PC-9 (cell line): ENCODE results near the gene KIF26A. TPM values are rescaled to one million over a fixed set of nuclear protein-coding genes. Genes with fewer than 3 reads are reported as not detected.

Experiments used
- BruUV-seq: library from RNA; stranded (reverse); fragments of 400-500 nt; replicated peaks from 2 replicates; lab custom pipeline; 2021; lab: Mats Ljungman, UMichigan
- CTCF ChIA-PET: fragments of 300-600 bp; sonication (Branson Sonifier 250); formaldehyde crosslinking; loops from one replicate; lab custom pipeline; 2022; ENCODE audit warnings: antibody characterized with exemption; lab: Charles Lee
- POLR2A ChIA-PET: fragments of 300-600 bp; sonication (Branson Sonifier 250); formaldehyde crosslinking; loops from one replicate; lab custom pipeline; 2022; ENCODE audit warnings: antibody characterized with exemption; ENCODE audit not compliant: unreplicated experiment; lab: Charles Lee
- DNase-seq, 2 experiments: peaks; one replicate each; pipeline versions ENCODE4 v3.0.0 to v3.0.0-alpha.2; 2015 to 2022; ENCODE audit warnings: mixed read lengths in 1 of 2
- H2AFZ ChIP-seq: fragments of 200-600 bp; sonication (generic); 2 replicates; pipeline ENCODE4 v1.8.1; 2017; ENCODE audit warnings: antibody characterized with exemption
- H3F3A ChIP-seq: fragments of 200-600 bp; sonication (generic); 2 replicates; pipeline ENCODE4 v1.8.1; 2017; ENCODE audit warnings: antibody characterized with exemption, mild to moderate bottlenecking, low read depth; ENCODE audit not compliant: insufficient read depth
- H3K27ac ChIP-seq: fragments of 200-600 bp; sonication (generic); 2 replicates; pipeline ENCODE4 v1.6.1; 2016; ENCODE audit warnings: mixed run types
- H3K27me3 ChIP-seq: fragments of 200-600 bp; sonication (generic); 2 replicates; pipeline ENCODE4 v1.6.1; 2016; ENCODE audit warnings: low read depth, mixed run types; ENCODE audit not compliant: insufficient read depth
- H3K36me3 ChIP-seq: fragments of 200-600 bp; sonication (generic); 2 replicates; pipeline ENCODE4 v1.6.1; 2016; ENCODE audit warnings: low read depth, mixed run types
- H3K4me1 ChIP-seq: fragments of 200-600 bp; sonication (generic); replicated peaks from 2 replicates; pipeline ENCODE4 v1.6.1; 2016; ENCODE audit warnings: mixed run types; ENCODE audit not compliant: insufficient read depth
- H3K4me2 ChIP-seq: fragments of 200-600 bp; sonication (generic); 2 replicates; pipeline ENCODE4 v1.6.1; 2017; ENCODE audit warnings: mixed run types
- H3K4me3 ChIP-seq: fragments of 200-600 bp; sonication (generic); 2 replicates; pipeline ENCODE4 v1.6.1; 2016; ENCODE audit warnings: mixed run types
- H3K79me2 ChIP-seq: fragments of 200-600 bp; sonication (generic); 2 replicates; pipeline ENCODE4 v1.6.1; 2017; ENCODE audit warnings: low read depth, mixed run types
- H3K9me2 ChIP-seq: fragments of 200-600 bp; sonication (generic); 2 replicates; pipeline ENCODE4 v1.8.1; 2017; ENCODE audit warnings: mild to moderate bottlenecking; ENCODE audit not compliant: insufficient read depth
- H3K9me3 ChIP-seq: fragments of 200-600 bp; sonication (generic); 2 replicates; pipeline ENCODE4 v1.8.1; 2016; ENCODE audit warnings: low read depth; ENCODE audit not compliant: insufficient read depth
- H4K20me1 ChIP-seq: fragments of 200-600 bp; sonication (generic); 2 replicates; pipeline ENCODE4 v1.8.1; 2017; ENCODE audit not compliant: insufficient read depth
- EZH2 ChIP-seq: fragments of 200-600 bp; sonication (generic); IDR thresholded peaks from 2 replicates; pipeline ENCODE4 v1.8.0; 2017; ENCODE audit warnings: antibody characterized with exemption, low read depth
- intact Hi-C: fragments of 100-400 bp; cut with micrococcal nuclease; formaldehyde crosslinking; loops from one replicate; pipeline ENCODE4 v1.10.0; 2022; ENCODE audit not compliant: unreplicated experiment
- total RNA-seq: library from RNA; stranded (reverse); gene quantifications from 2 replicates; pipeline ENCODE4 v1.2.3, GENCODE V29; 2021
- TF ChIP-seq, protein P1 (sequence below): fragments of 200-600 bp; sonication (generic); conservative IDR thresholded peaks from 2 replicates; pipeline ENCODE4 v1.6.1; 2017; ENCODE audit warnings: mixed run types, antibody characterized with exemption, mild to moderate bottlenecking, moderate library complexity

The KIF26A gene
- total RNA-seq, 1 experiment from 2014 or later: 0.17 TPM

DNA sequence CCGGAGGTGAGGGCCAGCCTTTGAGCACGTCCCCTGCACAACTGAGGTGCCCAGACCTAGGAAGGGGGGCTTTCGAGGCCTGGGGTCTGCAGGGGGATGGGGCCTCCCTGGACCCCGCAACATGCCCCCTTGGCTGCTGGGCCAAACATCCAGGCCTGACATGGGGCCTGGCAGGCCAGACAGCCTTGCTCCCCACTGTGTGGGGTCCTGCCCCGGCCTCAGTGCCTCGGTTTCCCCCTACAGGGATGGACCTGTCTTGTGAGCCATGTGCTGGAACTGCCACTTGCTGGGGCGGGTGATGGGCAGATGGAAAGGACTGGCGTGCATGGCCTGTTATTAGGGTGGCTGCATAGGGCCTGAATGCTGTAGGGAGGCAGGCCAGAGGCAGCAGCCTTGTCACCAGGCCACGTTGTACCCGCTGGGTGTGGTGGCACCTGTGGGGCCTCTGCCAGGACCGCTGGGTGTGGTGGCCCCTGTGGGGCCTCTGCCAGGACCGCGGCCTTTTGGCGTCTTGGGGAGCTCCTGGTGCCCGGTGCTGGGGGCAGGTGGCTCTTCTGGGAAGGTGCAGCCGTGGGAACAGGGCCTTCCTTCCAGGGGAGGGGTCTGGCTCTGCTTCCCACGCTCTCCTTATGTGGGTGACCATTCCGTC lies 32.4 kb upstream of the KIF26A start:
- Histone ChIP-seq H3K36me3 (no peaks in the 10 kb centered on the region), H3F3A (no peaks in the 10 kb centered on the region), H3K4me3 (no peak overlapping the region), H2AFZ (no peak overlapping the region), H4K20me1 (no peaks in the 10 kb centered on the region), H3K9me3 (no peaks in the 10 kb centered on the region), H3K27me3 (no peaks in the 10 kb centered on the region), H3K4me1 (peaks cover 12% of the 10 kb centered on the region; the same call in 1 of the 2 replicates), H3K9me2 (no peaks in the 10 kb centered on the region), H3K27ac (no peak overlapping the region), H3K4me2 (no peak overlapping the region), H3K79me2 (no peaks in the 10 kb centered on the region)
- POLR2A ChIA-PET: no interaction called here
- intact Hi-C loops: no loop called here
- BruUV-seq: no TSS peak
- CTCF ChIA-PET: no interaction called here
- DNase-seq: no peak
- TF ChIP-seq, protein P1, sequence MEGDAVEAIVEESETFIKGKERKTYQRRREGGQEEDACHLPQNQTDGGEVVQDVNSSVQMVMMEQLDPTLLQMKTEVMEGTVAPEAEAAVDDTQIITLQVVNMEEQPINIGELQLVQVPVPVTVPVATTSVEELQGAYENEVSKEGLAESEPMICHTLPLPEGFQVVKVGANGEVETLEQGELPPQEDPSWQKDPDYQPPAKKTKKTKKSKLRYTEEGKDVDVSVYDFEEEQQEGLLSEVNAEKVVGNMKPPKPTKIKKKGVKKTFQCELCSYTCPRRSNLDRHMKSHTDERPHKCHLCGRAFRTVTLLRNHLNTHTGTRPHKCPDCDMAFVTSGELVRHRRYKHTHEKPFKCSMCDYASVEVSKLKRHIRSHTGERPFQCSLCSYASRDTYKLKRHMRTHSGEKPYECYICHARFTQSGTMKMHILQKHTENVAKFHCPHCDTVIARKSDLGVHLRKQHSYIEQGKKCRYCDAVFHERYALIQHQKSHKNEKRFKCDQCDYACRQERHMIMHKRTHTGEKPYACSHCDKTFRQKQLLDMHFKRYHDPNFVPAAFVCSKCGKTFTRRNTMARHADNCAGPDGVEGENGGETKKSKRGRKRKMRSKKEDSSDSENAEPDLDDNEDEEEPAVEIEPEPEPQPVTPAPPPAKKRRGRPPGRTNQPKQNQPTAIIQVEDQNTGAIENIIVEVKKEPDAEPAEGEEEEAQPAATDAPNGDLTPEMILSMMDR: no peak
- no peak for TF ChIP-seq EZH2

DNA sequence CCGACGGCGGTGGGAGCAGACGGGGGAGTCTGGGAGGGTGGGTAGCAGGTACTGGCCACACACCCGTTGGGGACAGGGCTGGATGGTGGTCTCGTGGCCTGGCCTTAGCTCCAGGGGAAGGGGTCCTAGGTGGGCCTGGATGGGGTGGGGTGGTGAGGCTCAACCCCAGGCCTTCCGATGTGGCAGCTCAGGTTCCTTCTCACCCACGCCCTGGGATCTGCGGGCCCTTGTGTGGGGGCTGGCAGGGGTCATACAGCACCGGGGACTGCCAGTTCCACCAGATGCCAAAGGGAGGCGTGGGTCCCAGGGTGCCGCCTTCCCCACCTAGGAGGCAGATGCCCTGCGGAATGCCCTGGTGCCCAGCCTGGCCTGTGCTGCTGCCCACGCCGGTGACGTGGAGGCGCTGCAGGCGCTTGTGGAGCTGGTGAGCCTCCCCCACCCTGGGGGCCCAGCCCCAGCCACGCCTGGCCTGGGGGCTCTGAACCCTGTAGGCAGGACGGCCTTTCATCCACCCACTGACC lies 31.9 kb upstream of the KIF26A start:
- no peak for DNase-seq
- Histone ChIP-seq H3K36me3 (no peaks in the 10 kb centered on the region), H3K27ac (no peak overlapping the region), H3K9me2 (no peaks in the 10 kb centered on the region), H2AFZ (no peak overlapping the region), H3K27me3 (no peaks in the 10 kb centered on the region), H3K4me3 (no peak overlapping the region), H3K4me1 (0 out of 2 replicates have a peak, but pooled peaks cover 7% of the 10 kb centered on the region), H3K4me2 (no peak overlapping the region), H3F3A (no peaks in the 10 kb centered on the region), H3K9me3 (no peaks in the 10 kb centered on the region), H4K20me1 (no peaks in the 10 kb centered on the region), H3K79me2 (no peaks in the 10 kb centered on the region)
- ChIA-PET CTCF (no interaction called here), POLR2A (no interaction called here)
- no peak for TF ChIP-seq EZH2
- TF ChIP-seq, protein P1: no peak
- intact Hi-C loops: no loop called here
- no TSS peak for BruUV-seq

DNA sequence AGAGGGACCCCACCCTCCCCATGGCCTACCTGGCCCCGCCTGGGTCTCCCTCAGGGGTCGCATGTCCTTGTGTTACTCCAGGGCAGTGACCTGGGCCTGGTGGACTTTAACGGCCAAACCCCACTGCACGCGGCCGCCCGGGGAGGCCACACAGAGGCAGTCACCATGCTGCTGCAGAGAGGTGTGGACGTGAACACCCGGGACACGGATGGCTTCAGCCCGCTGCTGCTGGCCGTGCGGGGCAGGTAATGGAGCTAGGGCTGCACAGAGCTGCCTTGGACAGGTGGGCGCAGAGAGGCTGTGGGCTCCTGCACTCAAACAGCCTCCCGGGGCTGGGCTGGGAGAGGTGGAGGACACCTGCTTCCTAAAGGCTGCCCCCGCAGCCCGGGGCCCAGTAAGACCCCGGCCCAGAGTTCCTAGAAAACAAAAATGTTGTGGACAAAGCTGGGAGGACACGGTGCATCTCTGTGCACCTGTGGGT lies 31.2 kb upstream of the KIF26A start:
- Histone ChIP-seq H3K27ac (no peak overlapping the region), H3K4me2 (no peak overlapping the region), H3K4me1 (0 out of 2 replicates have a peak, but pooled peaks cover 7% of the 10 kb centered on the region), H2AFZ (no peak overlapping the region), H3K9me2 (no peaks in the 10 kb centered on the region), H3K9me3 (no peaks in the 10 kb centered on the region), H3K4me3 (no peak overlapping the region), H3F3A (no peaks in the 10 kb centered on the region), H3K79me2 (no peaks in the 10 kb centered on the region), H3K36me3 (no peaks in the 10 kb centered on the region), H4K20me1 (no peaks in the 10 kb centered on the region), H3K27me3 (no peaks in the 10 kb centered on the region)
- DNase-seq: no peak
- intact Hi-C loops: no loop called here
- ChIA-PET POLR2A (no interaction called here), CTCF (no interaction called here)
- BruUV-seq: no TSS peak
- no peak for TF ChIP-seq EZH2
- TF ChIP-seq, protein P1: no peak
